Measurements from ENCODE around the gene GASK1A. TPM values are rescaled to one million over a fixed set of nuclear protein-coding genes. Genes with fewer than 3 reads are reported as not detected.
A peak's percentile ranks its signal among the peaks of the same experiment; 100 is the strongest.

The GASK1A gene
- total and polyA plus RNA-seq, 10 of the 15 experiments (the other 5 are each of a cell fraction or from before 2014, with no cell fraction given): 0.18 TPM; not detected in 9

GRCh38 chr3:43019006-43019809 lies 40.1 kb downstream of the GASK1A start:
- ChIA-PET POLR2A (no interaction called here), CTCF (no interaction called here), RAD21 (ENCODE audit: unreplicated experiment) (interaction anchor here (0.8 kb wide), 1 partner anchor 48 kb away, joined by 3 read pairs; no protein-coding TSS in a partner anchor), SMC1A (ENCODE audit: uncharacterized antibody, unreplicated experiment) (interaction anchor here (0.9 to 3.5 kb wide), 3 partner anchors 15 to 18 kb away, joined by 3 to 14 read pairs (median 4); no protein-coding TSS in a partner anchor)
- Histone ChIP-seq H4K20me1 (ENCODE audit: control insufficient read depth, insufficient read depth) (no peaks in the 10 kb centered on the region), H3K4me2 (ENCODE audit: control insufficient read depth, insufficient read depth) (no peak overlapping the region), H3K9ac (ENCODE audit: control insufficient read depth, insufficient read depth, low read length) (no peak overlapping the region), H3K27me3 (replicated peaks in 1 of 2; ENCODE audit: control insufficient read depth in 2 of 2, insufficient read depth in 2 of 2, low read length in 1 of 2) (no peaks in the 10 kb centered on the region), H3K4me1 (ENCODE audit: control insufficient read depth, insufficient read depth, low read length) (no peaks in the 10 kb centered on the region), H3K9me3 (replicated peaks; ENCODE audit: control insufficient read depth, insufficient read depth, low read length) (peaks cover 5% of the 10 kb centered on the region; the same call in 2 of the 3 replicates), H3K36me3 (ENCODE audit: control insufficient read depth in 2 of 2, insufficient read depth in 2 of 2, low read length in 1 of 2) (no peaks in the 10 kb centered on the region), H3K4me3 (no peak overlapping the region), H2AFZ (ENCODE audit: control insufficient read depth, low read depth, low read length) (no peak overlapping the region), H3K79me2 (ENCODE audit: control insufficient read depth, insufficient read depth, low read length) (no peaks in the 10 kb centered on the region), H3K27ac (ENCODE audit: control insufficient read depth, insufficient read depth) (no peak overlapping the region)
- WGBS (ENCODE audit: insufficient coverage, insufficient replicate concordance, low lambda C conversion rate, missing lambda C conversion rate): 27% methylated on average over 5 of the region's 6 CpGs
- 0 out of 3 replicates have a peak, but pooled peaks have one; percentile 24 for ATAC-seq
- in situ Hi-C loops (cut with MboI): no loop called here
- no peak for DNase-seq (ENCODE audit: low read depth, low spot score)
- no peak for FAIRE-seq
- TF ChIP-seq, protein P1, sequence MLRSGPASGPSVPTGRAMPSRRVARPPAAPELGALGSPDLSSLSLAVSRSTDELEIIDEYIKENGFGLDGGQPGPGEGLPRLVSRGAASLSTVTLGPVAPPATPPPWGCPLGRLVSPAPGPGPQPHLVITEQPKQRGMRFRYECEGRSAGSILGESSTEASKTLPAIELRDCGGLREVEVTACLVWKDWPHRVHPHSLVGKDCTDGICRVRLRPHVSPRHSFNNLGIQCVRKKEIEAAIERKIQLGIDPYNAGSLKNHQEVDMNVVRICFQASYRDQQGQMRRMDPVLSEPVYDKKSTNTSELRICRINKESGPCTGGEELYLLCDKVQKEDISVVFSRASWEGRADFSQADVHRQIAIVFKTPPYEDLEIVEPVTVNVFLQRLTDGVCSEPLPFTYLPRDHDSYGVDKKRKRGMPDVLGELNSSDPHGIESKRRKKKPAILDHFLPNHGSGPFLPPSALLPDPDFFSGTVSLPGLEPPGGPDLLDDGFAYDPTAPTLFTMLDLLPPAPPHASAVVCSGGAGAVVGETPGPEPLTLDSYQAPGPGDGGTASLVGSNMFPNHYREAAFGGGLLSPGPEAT (IDR thresholded peaks at IDR 0.05; ENCODE audit: low read depth): no peak
- TF ChIP-seq KDM1A (IDR thresholded peaks at IDR 0.05; ENCODE audit: borderline replicate concordance) (no peak), IKZF1 (conservative IDR thresholded peaks at IDR 0.05) (0 out of 2 replicates have a peak, but pooled peaks have one; percentile 22), CBX5 (IDR thresholded peaks at IDR 0.05; ENCODE audit: low read depth) (no peak), YY1 (IDR thresholded peaks at IDR 0.05; ENCODE audit: low read depth, low read length) (no peak), ZBTB40 (IDR thresholded peaks at IDR 0.05; ENCODE audit: borderline replicate concordance) (no peak)
- no TSS peak for BruUV-seq (replicated peaks)
- intact Hi-C loops (cut with micrococcal nuclease; ENCODE audit: unreplicated experiment): no loop called here

All from GM12878 (cell line).